GM03348 (cell line): Measurements from ENCODE around the gene MRPL38.
A peak's percentile ranks its signal among the peaks of the same experiment; 100 is the strongest.
"Not testable (repeated sequence)": the region's sequence is repeated elsewhere in the genome, so short reads cannot be mapped to it uniquely, and the experiment has no call there.

Source experiments
- DNase-seq: peaks from one replicate; pipeline ENCODE4 v3.0.0; 2012; ENCODE audit warnings: low spot score

Gene MRPL38

DNA sequence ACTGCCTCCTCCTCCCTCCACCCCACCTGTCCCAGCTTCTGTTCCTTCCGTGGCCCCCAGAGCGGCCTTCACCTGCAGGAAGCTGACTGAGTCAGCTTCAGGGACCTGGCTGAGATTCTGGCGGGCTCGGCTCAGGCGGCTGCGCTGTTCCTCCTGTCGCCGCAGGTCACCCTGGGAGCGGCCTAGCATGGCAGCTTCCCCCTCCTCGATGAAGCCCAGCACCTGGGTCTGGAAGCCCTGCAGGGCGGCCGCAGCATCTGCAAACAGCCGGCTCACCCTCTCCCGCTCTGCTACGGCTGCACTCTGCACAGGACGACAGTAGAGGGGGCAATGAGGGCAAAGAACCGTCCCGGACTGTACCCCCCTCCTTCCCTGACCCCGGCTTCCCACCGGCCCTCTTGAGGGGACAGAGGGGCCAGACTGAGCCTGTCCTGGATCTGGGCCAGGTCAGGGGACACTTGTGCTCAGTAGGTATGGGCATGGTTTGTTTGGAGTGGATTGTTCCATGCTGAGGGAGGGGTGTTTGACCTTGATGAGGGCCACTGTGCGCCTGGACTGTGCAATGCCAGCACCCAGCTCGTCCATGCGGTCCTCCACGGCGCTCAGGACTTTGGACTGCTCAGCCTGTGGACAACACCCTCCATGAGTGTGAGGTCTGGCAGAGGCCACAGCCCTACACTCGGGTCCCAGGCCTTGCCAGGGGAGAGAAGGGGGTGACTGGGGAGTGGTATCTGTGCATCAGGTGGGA is 28.3 kb downstream of the MRPL38 start:
- DNase-seq, result no peak

DNA sequence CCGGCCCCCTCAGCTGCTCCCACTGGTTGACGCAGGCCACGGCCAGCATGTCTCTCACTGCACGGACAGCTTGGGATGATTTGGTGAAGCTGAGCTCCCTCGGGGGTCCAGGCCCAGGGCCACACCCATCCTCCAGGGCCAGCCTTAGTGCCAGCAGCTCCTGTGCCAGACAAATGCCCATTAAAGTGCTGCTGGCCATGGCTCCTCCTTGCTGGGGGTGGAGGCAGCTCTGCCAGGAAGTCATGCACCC is 28.8 kb downstream of the MRPL38 start:
- no peak for DNase-seq

GRCh38 chr17:75875182-75875939 is 29.3 kb downstream of the MRPL38 start:
- no peak for DNase-seq

GRCh38 chr17:75874323-75875181 is 30.1 kb downstream of the MRPL38 start:
- DNase-seq, result no peak

DNA sequence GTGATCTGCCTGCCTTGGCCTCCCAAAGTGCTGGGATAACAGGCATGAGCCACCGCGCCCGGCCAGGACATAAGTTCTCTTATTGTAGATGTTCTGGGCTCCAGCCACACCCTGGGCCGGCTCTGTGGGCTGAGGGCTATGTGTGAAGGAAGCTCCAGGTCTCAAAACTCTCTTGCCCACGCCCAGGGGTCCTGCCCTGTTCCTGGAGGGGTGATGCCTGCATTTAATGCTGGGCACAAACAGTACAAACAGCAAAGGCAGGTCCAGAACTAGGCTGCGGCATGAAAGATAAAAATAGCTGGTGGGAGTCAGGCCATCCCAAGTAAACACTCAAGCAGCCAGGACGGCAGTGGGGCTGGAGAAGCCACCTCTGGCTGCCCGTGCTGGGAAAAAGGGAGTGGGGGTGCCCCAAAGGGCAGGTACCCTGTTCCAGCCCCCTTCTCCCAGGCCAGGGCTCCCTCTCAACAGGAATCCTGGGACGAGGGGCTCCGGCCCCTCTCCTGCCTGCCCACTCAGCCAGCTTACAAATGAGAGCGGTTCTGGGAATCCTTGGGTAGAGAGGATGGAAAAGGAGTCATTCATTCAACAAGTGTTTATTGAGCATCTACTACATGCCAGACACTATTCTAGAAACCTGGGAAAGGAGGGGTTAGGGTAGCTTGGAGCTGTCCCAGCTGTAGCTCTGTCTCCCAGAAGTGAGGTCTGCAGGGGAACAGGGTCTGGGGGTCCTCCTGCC is 30.9 kb downstream of the MRPL38 start:
- no peak for DNase-seq

DNA sequence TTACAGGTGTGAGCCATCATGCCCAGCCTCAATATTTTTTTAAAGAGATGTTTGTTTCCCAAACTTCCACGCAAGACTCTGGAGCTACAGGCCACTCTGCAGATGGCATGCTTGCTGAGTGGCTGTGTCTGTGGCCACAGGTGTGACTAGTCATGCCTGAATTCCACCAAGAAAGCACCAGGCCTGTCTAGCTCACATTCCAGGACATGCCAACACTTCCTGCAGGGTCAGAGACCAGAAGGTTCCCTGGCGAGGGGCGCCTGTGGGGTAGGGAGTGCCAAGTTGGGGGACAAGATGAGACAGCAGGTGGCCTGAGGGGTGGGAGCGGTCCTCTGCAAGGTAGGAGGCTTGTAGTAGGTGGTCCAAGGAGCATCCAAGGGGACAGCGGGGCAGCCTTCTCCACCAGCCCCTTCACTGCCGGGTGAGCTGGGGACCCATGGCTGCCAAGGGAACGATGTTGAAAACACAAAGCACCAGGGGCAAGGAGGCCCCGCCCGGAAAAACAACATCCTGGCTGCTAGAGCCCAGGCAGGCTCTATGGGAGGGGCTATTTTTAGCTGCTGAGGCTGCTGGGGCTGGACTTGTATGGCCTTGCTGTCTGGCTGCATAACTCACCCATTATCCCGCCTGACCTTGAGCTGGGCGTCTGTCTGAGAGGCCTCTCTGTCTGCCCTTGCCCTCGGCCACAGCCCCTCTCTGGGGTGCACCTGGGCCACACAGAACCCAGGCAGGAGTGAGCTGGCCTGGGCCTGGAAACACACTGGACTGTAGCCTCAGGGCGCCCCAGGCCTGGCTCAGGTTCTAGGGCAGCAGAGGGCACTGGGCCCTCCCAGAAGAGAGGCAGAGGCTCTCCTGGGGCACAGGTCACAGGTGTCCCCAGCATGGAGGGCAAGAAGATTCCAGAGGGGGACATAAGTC is 32.0 kb downstream of the MRPL38 start:
- peak; percentile 87 for DNase-seq

DNA sequence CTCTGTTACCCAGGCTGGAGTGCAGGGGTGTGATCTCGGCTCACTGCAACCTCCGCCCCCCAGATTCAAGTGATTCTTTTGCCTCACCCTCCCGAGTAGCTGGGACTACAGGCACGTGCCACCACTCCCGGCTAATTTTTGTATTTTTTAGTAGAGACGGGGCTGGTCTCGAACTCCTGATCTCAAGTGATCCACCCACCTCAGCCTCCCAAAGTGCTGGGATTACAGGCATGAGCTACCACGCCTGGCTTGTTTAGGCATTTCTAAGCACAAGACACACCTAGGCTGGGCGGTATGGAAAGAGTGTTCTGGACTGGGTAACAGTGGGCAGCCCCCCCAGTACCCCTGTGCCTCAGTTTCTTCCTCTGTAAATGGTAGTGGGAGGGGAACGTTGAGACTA is 34.5 kb downstream of the MRPL38 start:
- not testable (repeated sequence) for DNase-seq

- DNase-seq, result peak; percentile 68
Observed at GRCh38 chr17:75869282-75870141, 35.2 kb downstream of the MRPL38 start.

GRCh38 chr17:75868730-75869281 is 35.9 kb downstream of the MRPL38 start:
- not testable (repeated sequence) for DNase-seq

DNA sequence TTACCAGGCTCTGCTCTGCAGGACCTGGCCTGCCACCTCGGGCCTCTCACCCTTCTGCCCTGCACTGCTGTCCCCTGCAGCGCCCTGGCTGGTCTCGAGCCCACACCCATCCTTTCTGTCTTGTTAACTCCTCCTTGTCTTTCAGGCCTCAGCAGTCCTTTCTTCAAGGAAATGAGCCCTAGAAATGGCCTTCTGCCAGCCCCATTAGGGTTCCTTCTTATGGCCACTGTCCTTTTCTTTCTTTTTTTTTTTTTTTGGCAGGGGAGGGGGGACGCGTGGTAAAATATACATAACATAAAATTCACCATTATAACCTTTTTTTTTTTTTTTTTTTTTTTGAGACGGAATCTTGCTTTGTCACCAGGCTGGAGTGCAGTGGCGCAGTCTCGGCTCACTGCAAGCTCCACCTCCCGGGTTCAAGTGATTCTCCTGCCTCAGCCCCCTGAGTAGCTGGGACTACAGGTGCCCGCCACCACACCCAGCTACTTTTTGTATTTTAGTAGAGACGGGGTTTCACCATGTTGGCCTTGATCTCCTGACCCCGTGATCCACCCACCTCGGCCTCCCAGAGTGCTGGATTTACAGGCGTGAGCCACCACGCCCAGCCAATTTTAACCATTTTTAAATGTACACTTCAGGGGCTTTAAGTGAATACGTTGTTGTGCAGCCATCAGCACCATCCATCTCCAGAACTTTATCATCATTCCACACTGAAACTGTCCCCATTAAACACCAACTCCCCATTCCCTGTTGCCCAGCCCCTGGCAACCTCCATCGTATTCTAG is 39.1 kb downstream of the MRPL38 start:
- DNase-seq, result not testable (repeated sequence)

DNA sequence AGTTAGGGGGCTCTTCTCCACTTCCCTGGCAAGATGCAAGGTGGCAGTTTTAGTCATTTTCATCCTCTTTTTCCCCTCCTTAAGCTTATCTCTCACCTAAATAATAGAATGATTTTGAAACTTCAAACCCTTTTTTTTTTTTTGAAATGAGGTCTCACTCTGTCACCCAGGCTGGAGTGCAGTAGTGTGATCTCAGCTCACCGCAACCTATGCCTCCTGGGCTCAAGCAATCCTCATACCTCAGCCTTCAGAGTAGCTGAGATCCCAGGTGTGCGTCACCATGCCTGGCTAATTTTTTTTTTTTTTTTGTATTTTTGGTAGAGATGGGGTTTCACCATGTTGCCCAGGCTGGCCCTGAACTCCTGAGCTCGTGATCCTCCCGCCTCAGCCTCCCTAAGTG is 39.8 kb downstream of the MRPL38 start:
- DNase-seq, result not testable (repeated sequence)

- DNase-seq, result peak; percentile 61
Observed at GRCh38 chr17:75864448-75864871, 40.2 kb downstream of the MRPL38 start.

DNA sequence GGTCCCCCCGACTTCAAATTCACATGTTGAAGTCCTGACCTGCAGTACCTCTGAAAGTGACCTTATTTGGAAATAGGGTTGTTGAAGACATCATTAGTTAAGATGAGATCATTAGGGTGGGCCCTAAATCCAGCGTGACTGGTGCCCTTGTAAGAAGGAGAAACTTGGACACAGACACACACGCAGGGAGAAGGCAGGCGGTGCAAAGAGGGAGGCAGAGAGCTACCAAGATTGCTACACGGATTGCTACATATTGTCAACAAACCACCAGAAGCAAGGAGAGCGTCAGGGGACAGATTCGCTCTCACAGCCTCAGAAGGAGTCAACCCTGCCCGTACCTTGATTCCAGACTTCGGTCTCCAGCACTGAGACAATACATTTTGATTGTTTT is 42.8 kb downstream of the MRPL38 start:
- DNase-seq, result no peak

- DNase-seq, result not testable (repeated sequence)
Observed at GRCh38 chr17:75859358-75859757, 45.3 kb downstream of the MRPL38 start.

- DNase-seq, result no peak
Observed at GRCh38 chr17:75856062-75856756, 48.5 kb downstream of the MRPL38 start.

GRCh38 chr17:75855310-75856061 is 49.2 kb downstream of the MRPL38 start, which contains the start of gene WBP2:
Gene WBP2 (minus strand): TSS chr17:75855335. CDS start chr17:75855297, 38 bp downstream.
- peak; percentile 98 for DNase-seq

GRCh38 chr17:75854881-75855309 is 49.8 kb downstream of the MRPL38 start:
- DNase-seq, result peak; percentile 60
